ENCODE results near the gene ZNRF3. TPM values are rescaled to one million over a fixed set of nuclear protein-coding genes. Genes with fewer than 3 reads are reported as not detected.

The ZNRF3 gene
- total RNA-seq, 1 donor from 2014 or later: 3.3 TPM

DNA sequence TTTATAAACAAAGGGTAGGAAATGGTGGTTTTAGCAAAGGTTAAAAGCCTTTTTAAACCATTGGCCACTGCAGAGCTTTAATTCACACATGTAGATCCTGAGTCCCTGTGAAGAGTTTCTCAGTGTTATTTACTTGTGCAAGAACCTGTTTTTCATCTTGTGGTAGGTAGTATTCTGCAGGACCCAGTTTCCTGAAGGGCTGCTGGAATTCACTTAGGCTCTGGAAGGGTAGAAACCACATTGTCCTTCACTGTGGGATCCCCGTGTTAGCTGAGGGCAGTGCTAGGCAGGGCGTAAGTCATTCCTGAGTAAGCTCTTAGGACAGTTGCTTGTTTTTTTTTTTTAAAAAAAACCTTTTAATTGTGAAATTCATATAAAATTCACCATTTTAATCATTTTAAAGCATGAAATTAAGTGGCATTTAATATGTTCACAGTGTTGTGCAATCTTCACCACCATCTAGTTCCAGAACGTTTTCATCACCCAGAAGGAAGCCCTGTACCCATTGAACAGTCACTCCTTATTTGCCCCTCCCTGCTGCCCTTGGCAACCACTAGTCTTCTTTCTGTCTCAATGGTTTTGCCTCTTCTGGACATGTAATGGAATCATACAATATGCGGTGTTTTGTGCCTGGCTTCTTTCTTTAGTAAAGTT lies 100.5 kb downstream of the ZNRF3 start:
- no peak for DNase-seq (ENCODE audit: low read depth, low spot score)

DNA sequence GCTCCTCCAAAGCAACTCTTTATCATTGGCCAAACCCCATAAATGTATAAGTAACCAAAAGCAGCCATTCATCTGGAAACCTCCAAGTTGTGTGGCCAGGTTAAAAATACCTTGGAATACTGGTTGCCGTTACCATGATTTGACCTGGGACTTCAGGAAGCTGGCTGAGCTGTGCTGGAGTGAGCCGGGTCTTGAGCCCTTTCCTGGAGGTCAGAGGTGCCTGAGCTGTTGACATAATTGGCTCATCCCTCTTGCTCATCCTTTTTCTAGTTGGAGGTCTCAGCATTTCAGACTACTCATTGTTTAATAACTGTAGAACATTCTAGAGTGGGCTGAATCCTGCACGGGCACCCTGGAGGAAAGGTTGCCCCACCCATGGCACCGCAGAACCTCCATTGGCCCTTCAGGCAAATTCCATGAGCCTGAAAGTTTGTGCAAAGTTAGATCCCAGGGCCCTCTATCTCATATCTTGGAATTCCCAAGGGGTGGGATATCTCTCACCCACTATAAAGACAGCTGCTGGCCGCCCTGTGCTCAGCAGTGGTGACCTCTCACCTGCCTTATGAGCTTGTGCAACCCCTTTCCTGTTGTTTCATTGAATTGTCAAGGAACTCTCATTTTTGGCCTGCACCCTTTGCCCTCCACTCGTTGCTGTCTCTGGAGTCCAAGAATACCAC lies 101.2 kb downstream of the ZNRF3 start:
- no peak for DNase-seq (ENCODE audit: low read depth, low spot score)

DNA sequence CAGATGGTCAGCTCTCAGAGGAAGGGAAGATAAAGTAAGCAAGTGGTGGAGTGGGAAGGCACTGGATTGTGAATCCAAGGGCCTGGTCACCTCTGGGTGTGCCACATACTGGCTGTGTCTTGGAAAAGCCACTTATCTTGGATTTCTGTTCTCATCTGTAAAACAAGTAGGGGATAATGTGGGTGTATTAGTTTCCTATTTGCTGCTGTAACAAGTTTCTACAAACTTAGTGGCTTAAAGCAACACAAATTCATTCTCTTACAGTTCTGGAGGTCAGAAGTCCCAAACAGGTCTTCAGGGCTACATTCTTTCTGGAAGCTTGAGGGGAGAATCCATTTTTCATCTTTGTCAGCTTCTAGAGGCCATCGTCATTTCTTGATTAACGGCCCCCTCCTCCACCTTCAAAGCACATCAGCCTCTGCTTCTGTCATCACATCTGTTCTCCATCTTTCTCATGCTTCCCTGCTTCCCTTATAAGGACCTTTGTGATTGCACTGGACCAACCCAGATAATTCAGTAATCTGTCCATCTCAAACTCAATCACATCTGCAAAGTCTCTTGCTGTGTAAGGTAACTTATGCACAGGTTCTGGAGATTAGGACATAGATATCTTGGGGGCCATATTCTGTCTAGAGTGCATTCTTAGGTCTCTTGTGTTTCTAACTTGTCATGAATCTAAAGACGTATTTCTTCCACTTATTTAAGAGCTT lies 102.4 kb downstream of the ZNRF3 start:
- no peak for DNase-seq (ENCODE audit: low read depth, low spot score)

DNA sequence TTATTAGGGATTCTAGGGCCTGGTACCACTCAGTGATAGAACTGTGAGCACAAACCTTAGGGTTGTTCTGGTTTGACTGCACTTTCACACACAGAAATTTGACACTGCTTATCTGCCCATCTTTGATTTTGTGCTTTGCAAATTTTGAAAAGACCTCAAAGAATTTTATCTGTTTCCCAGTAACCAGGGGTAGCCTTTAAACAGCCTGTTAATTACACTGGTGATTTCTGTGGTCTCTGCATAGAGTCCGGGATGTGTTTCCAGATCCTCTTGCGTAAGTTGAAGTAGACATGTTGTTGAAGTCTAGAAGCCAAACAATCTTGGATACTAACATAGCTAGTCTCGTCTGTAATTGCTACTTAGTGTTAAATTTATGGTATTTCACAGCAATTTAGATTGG lies 103.0 kb downstream of the ZNRF3 start:
- no peak for DNase-seq (ENCODE audit: low read depth, low spot score)

DNA sequence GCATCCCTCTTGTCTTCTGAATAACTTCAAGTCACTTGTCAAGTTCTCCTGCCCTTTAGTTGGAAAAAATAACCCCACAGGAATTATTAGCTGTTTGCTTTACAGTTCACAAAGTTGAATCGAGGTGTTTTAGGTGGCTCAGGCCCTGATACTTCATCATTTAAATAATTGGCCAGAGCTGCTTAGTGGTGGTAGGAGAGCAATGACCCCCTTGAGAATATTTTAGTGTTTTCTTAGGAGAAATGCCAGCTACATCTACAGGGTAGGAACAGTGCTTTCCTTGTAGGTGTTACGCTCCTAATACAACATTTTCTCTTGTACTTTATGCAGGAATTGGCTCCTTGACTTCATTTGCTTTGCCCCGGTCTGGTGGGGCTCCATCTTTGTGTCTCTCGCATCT lies 105.1 kb downstream of the ZNRF3 start:
- no peak for DNase-seq (ENCODE audit: low read depth, low spot score)

DNA sequence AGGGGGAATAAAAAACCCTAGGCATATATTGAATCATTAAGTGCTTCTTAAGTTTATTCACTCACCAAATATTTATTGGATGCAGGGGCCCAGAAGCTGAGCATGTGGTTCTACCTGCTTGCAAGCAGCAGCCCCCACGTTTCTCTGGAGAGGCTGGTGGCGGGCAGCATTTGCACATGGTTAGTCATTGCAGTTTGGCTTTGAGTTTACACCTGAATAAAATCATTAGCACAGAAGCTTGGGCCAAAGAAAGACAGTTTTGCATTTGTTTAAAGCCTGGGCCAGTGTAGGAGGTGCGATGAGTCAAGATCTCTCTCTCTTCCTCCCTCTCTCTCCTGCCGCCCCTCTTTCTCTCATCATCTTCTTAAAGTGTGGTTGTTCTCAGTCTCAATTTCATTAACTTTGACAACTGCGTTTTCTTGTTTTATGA lies 105.7 kb downstream of the ZNRF3 start:
- no peak for DNase-seq (ENCODE audit: low read depth, low spot score)

DNA sequence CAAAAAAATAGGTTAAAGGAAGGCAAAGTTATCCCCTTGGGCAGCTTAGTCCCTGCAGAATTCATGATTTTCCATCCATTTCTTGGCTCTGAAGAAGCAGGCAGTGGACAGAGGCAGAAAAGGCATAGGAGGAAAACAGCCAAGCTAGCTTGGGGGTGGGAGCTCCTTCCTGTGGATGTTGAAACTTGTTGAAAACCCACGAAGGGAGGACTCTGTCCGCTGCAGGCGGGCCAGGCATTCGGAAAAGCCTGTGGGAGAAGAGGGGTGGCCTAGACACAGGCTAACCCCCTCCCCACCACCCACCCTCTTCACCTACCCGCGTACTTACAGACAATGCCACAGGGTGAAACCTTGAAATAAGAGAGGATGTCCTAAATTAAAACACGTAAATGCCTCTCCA lies 106.1 kb downstream of the ZNRF3 start:
- DNase-seq (ENCODE audit: low read depth, low spot score): no peak

DNA sequence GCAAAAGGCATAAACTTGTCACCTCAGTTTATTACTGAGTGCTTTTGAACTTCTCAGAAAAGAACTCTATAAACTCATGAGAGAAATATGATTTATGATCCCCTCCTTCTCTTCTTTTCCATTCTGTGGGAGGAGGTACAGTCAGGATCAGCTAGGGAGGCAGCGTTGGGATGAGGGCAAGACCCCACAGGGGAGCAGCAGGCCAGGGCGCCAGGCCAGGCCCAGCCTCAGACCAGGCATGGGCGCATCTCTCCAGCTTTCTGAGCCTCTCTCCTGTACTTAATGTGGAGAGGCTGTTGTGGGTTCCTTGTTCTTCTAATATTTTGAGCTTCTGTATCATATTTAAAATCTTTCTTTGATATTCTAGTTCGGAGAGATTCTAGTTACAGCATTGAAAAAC lies 106.5 kb downstream of the ZNRF3 start:
- DNase-seq (ENCODE audit: low read depth, low spot score): no peak

DNA sequence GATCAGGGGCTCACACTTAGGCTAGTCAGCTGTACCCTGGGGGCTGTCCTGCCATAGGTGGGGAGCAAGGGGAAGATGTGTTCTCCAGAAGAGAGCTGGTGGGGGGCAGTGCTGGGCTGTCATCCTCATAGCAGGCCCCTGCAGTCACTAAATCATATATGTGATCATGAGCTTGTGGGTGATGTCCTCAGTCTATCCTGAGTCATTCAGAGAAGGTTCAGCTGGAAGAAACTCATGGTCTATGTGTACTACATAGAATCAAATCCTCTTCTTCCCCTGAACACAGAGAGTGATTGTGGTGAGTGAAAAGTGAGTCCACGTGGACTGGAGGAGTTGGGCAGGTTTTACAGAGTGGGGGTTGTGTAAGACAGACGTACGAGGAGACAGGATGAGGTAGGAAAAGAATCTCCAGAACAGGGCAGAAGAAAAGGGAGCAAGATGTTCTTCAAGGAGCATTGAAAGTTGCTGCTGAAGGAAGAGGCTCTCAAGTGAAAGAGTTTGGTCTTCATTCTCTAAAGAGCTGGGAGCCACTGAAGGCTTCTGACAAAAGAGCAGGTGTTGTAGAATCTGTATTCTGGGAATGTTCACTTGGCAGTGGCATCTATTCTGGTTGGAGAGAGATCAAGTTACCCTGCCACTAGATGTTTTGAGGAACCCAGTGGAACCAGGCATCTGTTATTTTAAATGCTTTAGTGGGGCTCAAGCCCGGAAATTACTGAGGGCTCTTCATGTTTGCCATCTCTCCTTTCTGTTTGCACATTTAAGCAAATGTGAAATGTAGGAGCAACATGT lies 109.4 kb downstream of the ZNRF3 start:
- DNase-seq (ENCODE audit: low read depth, low spot score): no peak

DNA sequence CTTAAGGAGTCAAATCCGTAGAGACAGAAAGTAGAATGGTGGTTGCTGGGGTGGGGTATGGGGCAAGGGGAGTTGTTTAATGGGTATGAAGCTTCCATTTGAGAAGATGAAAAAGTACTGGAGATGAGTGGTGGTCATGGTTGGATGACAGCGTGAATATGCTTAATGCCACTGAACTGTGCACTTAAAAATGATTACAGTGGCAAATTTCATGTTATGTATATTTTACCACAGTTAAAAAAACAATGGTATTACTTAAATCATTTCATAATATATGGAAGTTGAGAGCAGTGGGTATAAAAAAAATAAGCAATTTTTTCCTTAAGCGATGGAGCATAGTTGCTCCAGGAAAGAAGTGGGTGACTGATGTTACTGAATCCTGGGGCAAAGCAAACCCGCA lies 111.2 kb downstream of the ZNRF3 start:
- no peak for DNase-seq (ENCODE audit: low read depth, low spot score)

DNA sequence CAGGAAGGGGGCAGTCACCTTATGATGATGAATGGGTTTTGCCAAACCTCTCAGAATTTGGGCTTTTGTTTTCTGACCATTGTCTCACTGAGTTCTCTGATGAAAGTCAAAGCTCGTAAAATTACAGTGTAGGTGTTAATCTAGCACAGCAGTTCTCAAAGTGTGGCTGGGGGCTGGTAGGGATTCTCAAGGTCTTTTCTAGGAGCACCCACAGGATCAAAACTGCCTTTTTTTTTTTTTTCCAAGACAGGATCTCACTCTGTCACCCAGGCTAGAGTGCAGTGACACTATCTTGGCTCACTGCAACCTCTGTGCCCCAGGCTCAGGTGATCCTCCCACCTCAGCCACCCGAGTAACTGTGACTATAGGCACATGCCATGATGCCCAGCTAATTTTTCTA lies 112.2 kb downstream of the ZNRF3 start:
- no peak for DNase-seq (ENCODE audit: low read depth, low spot score)

DNA sequence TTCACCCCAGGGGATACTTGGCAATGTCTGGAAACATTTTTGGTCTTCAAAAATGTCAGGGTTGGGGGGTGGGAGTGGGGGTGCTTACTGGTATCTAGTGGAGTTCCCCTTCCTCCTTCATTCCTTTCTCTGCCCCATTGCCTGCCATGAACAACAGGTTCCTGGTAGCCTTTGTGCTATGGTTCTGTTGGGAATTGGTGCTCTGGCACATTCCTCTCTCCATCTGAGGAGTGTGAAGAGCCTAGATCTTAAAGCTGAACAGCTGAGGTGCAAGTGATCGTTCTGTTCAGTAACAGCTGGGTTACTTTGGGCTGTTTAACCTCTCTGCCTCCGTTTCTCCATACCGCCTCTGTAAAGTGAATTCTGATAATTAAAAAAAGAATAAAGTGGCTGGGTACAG lies 114.0 kb downstream of the ZNRF3 start:
- no peak for DNase-seq (ENCODE audit: low read depth, low spot score)

DNA sequence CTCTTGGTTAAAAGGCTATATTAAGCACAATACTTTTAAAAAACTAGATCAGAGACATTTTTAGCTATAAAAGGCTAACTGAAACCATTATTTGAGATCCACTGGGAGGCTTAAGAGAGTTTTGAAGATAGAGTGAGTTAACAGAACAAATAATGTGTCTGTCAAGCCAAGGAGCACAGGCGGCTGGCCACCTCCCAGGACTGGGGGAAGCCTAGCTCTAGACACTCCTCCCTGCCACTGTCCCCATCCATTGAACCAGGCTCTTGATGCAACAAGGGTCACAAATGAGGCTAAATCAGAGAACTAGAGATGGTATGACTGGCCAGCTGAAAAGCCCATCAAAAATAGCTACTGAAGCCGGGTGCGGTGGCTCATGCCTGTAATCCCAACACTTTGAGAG lies 115.3 kb downstream of the ZNRF3 start:
- no peak for DNase-seq (ENCODE audit: low read depth, low spot score)

DNA sequence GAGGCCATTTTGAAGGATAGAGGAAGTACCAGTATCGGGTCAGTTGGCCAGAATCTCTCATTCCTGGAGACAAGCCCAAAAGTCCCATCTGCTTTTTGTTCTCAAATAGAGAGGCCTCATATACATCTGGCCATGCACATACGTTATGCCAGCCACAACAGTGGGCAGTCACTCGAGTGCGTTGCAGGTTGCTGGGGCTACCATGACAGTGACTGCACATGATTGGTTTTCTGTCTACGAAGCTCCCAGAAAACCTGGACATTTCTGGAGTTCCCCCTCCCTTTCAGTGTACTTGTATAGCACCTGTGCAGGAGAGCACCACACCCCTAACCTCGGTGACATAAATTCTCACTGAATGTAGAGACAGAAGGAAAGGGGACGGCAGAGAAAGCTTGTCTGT lies 116.1 kb downstream of the ZNRF3 start:
- no peak for DNase-seq (ENCODE audit: low read depth, low spot score)

DNA sequence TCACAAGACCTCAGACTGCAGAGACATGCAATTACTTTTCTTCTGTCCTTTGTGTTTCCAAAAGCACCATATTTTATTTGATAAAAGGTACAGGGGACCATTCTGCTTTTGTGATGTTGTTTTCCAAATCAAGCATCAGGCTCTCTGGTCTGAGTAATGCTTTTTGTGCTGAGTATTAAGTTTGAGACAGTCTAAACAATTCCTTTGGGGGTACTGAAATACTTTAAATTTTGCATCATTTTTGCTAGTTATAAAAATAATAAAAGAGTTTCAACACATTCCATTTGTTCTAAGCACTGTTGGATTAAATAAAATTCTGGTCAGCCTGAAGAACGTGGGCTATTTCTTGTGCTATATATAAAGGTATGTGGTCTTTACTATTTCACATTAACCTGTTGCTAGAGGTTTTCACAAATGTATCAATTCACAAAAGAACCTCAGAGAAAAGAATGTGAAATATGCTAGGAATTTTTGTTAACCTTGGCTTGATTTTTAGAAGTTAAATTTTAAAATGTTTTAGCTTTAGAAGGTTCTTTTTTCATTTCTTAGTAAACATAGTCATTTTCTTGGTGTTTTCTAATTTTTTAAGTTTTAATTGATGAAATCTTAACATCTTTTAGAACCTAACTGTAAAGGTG lies 116.7 kb downstream of the ZNRF3 start:
- no peak for DNase-seq (ENCODE audit: low read depth, low spot score)

DNA sequence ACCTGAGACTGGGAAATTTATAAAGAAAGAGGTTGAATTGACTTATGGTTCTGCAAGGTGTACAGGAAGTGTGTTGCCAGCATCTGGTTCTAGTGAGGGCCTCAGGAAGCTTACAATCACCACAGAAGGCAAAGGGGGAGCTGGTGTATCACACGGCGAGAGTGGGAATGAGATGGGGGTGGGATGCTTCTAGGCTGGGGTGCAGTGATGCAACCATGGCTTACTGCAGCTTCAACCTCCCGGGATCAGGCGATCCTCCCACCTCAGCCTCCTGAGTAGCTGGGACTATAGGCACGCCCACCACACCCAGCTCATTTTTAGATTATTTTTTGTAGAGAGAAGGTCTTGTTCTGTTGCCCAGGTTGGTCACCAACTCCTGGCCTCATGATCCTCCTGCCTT lies 117.3 kb downstream of the ZNRF3 start:
- no peak for DNase-seq (ENCODE audit: low read depth, low spot score)

DNA sequence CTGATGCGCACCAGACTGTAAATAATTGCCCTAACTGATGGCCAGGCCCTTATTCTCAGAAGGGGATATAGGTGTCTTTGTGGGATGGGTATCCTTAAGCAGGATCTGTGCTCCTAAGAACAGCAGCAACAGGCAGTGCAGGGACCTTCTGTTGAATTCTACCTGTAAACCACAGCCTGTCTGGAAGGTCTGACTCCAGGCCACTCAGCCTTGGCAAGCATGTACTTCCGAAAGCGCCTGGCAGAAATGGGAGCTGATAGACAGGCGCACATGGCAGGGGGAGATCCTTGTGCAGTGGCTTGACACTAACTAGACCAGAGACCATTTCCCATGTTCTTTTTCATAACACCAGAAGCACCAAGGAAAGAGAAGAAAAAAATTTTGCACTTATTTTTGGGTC lies 119.2 kb downstream of the ZNRF3 start:
- no peak for DNase-seq (ENCODE audit: low read depth, low spot score)

DNA sequence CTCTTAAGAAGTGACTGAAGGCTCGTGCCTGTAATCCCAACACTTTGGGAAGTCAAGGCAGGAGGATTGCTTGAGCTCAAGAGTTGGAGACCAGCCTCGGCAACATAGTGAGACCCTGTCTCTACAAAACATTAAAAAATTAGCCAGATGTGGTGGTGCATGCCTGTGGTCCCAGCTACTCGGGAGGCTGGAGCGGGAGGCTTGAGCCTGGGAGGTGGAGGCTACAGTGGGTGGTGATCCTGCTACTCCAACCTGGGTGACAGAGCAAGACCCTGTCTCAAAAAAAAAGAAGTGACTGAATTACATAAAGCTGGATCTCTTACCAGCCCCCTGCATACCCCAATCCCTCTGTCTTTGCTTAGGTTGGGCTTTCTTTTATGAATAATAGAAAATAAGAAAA lies 120.2 kb downstream of the ZNRF3 start:
- no peak for DNase-seq (ENCODE audit: low read depth, low spot score)

DNA sequence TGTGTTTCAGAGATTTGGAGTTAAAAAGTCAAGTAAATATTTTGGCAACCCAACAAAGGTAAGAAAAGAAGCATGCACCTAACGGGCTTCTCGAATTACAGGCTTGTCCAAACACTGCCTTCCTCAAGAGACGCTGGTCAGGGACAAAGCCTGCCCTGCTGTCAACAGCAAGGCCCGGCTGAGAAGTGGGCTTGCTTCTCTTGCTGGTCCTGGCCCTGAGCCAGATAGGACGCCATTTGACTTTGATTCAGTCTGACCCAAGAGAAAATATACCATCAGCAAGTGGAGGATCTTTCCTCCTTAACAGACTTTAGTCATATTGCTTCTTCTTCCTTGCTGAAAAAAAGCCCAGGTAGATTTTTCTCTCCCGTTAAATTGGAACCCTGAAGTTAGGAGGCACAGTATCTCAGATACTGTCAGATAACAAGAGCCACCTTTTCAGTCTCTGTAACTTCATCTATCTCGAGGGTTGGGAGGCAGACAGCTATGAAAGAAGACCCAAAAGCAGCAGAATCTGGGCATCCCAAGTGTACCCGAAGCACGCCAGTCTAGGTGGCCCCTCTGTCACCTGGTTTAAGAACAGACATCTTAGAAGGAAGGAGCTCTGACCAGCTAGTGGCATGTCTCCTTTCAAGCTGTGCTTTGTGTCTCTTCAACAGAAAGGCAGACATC lies 120.7 kb downstream of the ZNRF3 start:
- no peak for DNase-seq (ENCODE audit: low read depth, low spot score)

DNA sequence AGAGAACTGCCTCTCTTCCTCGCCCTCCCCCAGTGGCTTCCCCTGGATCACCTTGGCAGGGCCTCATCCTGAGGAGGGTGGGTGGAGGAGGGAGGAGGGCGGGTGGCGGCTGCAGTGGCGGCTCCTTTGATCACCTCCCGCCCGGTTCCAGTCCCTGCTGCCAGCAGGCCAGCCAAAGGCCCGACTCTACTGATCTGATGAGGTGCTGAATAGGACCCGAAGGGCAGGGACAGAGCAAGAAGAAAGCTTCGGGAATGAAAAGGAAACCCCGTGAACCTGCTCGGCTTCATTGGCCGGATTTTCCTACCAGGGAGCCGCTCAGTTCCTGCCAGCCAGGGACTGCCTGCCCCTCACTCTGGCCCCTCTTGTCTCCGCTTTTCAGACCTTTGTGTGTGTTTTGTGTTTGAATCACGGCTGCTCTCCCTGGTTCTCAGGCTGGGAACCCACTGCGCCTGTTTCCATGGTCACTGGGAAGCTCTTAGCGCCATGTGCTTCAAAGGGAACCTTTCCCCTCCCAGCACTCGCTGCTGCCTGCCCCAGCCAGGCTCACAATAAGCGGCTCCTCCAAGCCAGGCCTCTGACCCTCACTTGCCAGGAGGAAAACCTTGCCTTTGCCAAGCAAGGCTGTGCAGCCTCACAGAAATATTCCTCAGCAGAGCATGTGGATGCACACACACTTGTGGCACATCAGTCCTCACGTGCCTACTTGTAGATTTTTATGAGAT lies 121.4 kb downstream of the ZNRF3 start:
- no peak for DNase-seq (ENCODE audit: low read depth, low spot score)

Data from pulmonary artery endothelial cell (primary cell).